A549 (cell line): ENCODE data around the gene SOX6.
"Not testable (repeated sequence)": the region's sequence is repeated elsewhere in the genome, so short reads cannot be mapped to it uniquely, and the experiment has no call there.

Experiments used
- EP300 ChIP-seq, 2 experiments: fragments of >200 bp; sonication (Bioruptor Twin); formaldehyde crosslinking; IDR thresholded peaks; 2 replicates in 1 of 2; 3 replicates in 1 of 2; pipeline ENCODE4 v1.6.1; 2016 to 2017
- HDAC2 ChIP-seq: fragments of 200-600 bp; sonication (generic); IDR thresholded peaks from 2 replicates; pipeline ENCODE4 v1.6.1; 2016
- POLR2A ChIP-seq: IDR thresholded peaks from 2 replicates; pipeline ENCODE4 v1.6.1; 2012; ENCODE audit warnings: mild to moderate bottlenecking, low read length
- TF ChIP-seq, protein P1 (sequence below): fragments of >200 bp; sonication (Bioruptor Twin); formaldehyde crosslinking; IDR thresholded peaks from 3 replicates; pipeline ENCODE4 v1.5.1; 2016

DNA sequence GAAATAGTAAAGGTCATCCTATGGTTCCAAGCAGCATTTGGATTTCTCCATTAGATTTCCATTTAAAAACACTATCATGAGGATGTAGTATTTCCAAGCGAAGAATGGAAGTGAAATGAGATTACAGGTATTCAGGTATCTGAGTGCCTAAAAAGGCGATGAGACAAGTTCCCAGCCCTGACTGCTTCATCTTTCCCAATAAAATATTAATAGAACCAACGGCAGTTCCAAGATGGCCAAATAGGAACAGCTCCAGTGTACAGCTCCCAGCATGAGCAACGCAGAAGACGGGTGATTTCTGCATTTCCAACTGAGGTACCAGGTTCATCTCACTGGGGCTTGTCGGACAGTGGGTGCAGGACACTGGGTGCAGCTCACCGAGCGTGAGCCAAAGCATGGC is 215.2 kb downstream of the SOX6 start:
- TF ChIP-seq POLR2A; EP300 (IDR thresholded peaks at IDR 0.05); HDAC2: not testable (repeated sequence)
- TF ChIP-seq, protein P1, sequence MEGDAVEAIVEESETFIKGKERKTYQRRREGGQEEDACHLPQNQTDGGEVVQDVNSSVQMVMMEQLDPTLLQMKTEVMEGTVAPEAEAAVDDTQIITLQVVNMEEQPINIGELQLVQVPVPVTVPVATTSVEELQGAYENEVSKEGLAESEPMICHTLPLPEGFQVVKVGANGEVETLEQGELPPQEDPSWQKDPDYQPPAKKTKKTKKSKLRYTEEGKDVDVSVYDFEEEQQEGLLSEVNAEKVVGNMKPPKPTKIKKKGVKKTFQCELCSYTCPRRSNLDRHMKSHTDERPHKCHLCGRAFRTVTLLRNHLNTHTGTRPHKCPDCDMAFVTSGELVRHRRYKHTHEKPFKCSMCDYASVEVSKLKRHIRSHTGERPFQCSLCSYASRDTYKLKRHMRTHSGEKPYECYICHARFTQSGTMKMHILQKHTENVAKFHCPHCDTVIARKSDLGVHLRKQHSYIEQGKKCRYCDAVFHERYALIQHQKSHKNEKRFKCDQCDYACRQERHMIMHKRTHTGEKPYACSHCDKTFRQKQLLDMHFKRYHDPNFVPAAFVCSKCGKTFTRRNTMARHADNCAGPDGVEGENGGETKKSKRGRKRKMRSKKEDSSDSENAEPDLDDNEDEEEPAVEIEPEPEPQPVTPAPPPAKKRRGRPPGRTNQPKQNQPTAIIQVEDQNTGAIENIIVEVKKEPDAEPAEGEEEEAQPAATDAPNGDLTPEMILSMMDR, result not testable (repeated sequence)
